Kidney (tissue), 14 donors: ENCODE results near the gene ARL11. TPM values are rescaled to one million over a fixed set of nuclear protein-coding genes. Genes with fewer than 3 reads are reported as not detected.
"Not testable (repeated sequence)": the region's sequence is repeated elsewhere in the genome, so short reads cannot be mapped to it uniquely, and the experiment has no call there.

ENCODE experiments used
- DNase-seq, 5 donors: peaks; one replicate each; pipeline ENCODE4 v3.0.0-alpha.2; 2013 to 2020
- FAIRE-seq: peaks from 2 replicates; lab custom pipeline; 2012; peaks lifted over from hg19 to GRCh38; lab: Jason Lieb, UNC
- H3K27ac ChIP-seq, 2 donors: one replicate each; pipeline ENCODE4 v1.7.0; 2013; ENCODE audit warnings: low read depth in 2 of 2, low read length in 2 of 2, inconsistent platforms in 1 of 2
- H3K27me3 ChIP-seq: one replicate; pipeline ENCODE4 v1.7.1; 2013; ENCODE audit warnings: low read length, inconsistent platforms; ENCODE audit not compliant: control insufficient read depth, insufficient read depth
- H3K36me3 ChIP-seq, 3 donors: one replicate each; pipeline versions ENCODE4 v1.7.0 to v1.7.1; 2013; ENCODE audit warnings: low read length in 3 of 3, control low read depth in 1 of 3, inconsistent platforms in 1 of 3; ENCODE audit not compliant: insufficient read depth in 3 of 3, control insufficient read depth in 2 of 3
- H3K4me1 ChIP-seq, 3 donors: one replicate each; pipeline versions ENCODE4 v1.7.0 to v1.7.1; 2013; ENCODE audit warnings: low read length in 3 of 3, inconsistent platforms in 1 of 3, low read depth in 1 of 3; ENCODE audit not compliant: control insufficient read depth in 2 of 3, insufficient read depth in 2 of 3
- H3K4me3 ChIP-seq, 3 donors: one replicate each; pipeline versions ENCODE4 v1.7.0 to v1.8.1; 2013; ENCODE audit warnings: low read length in 3 of 3, control low read depth in 1 of 3, inconsistent platforms in 1 of 3
- H3K9ac ChIP-seq, 3 donors: one replicate each; pipeline versions ENCODE4 v1.7.0 to v1.7.1; 2013; ENCODE audit warnings: low read length in 3 of 3, control low read depth in 1 of 3, inconsistent platforms in 1 of 3
- H3K9me3 ChIP-seq, 3 donors: one replicate each; pipeline versions ENCODE4 v1.7.0 to v1.7.1; 2013; ENCODE audit warnings: low read length in 3 of 3, control low read depth in 1 of 3, inconsistent platforms in 1 of 3; ENCODE audit not compliant: control insufficient read depth in 2 of 3, insufficient read depth in 1 of 3
- intact Hi-C: fragments of 100-400 bp; cut with DNase I; formaldehyde crosslinking; loops from one replicate; pipeline ENCODE4 v1.11.1; 2022
- polyA plus RNA-seq: library from polyadenylated mRNA; stranded (reverse); fragments of 350-450 nt; fragmentation: Illumina TruSeq; extraction: RNeasy Lipid Tissue Mini Kit (QIAGEN cat#74804); gene quantifications from one replicate; pipeline ENCODE4 v1.2.3, GENCODE V29; 2014; ENCODE audit warnings: low read depth, low replicate concordance; ENCODE audit not compliant: insufficient read depth
- total RNA-seq: library from RNA; stranded (reverse); fragmentation: NEBNext Ultra II Directional; extraction: Animal tissue kit (Norgen Biotek cat#: 25700); gene quantifications from one replicate; pipeline ENCODE4 v1.2.1, GENCODE V29; 2021
- TF ChIP-seq, protein P1 (sequence below): IDR thresholded peaks from 3 replicates; pipeline ENCODE4 v1.5.1; 2012; ENCODE audit warnings: mild to moderate bottlenecking, moderate library complexity, borderline replicate concordance; ENCODE audit not compliant: insufficient read depth; ENCODE audit errors: extremely low read depth
- donor health status: control.
- donor health status: control.
- donor health status: control.
- donor health status: control.
- donor health status: control.
- donor health status: DM: yes; HTN: yes; CAD: no.
- donor health status: Normal renal cell carcinoma (clear cell type).

Gene ARL11
- total and polyA plus RNA-seq, 2 donors from 2014 or later = 0.19 to 1.6 TPM

DNA sequence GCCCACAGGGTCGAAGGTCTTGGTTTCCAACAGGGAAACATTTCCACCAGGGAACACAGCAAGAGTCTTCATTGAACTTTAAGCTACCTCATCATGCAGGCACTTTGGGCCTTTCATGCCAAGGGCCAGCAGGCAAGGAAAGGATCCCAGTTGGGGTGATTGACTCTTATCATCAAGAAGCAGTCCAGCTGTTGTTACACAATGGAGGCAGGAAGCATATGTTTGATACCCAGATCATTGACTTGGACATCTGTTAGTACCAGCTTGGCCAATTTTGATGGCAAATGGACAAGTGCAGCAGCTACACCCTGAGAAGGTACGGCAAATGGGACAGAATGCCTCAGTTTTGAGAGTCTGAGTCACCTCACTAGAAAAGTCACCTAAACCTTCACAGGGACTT is 32.1 kb upstream of the ARL11 start:
- intact Hi-C loops = no loop called here
- H3K27ac ChIP-seq = no peak overlapping the region
- no peaks in the 10 kb centered on the region for H3K36me3 ChIP-seq
- DNase-seq (no peak), FAIRE-seq (no peak)
- H3K4me1 ChIP-seq = no peaks in the 10 kb centered on the region
- no peak overlapping the region for H3K4me3 ChIP-seq
- no peaks in the 10 kb centered on the region for H3K9me3 ChIP-seq
- no peaks in the 10 kb centered on the region for H3K27me3 ChIP-seq
- TF ChIP-seq, protein P1, sequence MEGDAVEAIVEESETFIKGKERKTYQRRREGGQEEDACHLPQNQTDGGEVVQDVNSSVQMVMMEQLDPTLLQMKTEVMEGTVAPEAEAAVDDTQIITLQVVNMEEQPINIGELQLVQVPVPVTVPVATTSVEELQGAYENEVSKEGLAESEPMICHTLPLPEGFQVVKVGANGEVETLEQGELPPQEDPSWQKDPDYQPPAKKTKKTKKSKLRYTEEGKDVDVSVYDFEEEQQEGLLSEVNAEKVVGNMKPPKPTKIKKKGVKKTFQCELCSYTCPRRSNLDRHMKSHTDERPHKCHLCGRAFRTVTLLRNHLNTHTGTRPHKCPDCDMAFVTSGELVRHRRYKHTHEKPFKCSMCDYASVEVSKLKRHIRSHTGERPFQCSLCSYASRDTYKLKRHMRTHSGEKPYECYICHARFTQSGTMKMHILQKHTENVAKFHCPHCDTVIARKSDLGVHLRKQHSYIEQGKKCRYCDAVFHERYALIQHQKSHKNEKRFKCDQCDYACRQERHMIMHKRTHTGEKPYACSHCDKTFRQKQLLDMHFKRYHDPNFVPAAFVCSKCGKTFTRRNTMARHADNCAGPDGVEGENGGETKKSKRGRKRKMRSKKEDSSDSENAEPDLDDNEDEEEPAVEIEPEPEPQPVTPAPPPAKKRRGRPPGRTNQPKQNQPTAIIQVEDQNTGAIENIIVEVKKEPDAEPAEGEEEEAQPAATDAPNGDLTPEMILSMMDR = no peak
- no peak overlapping the region for H3K9ac ChIP-seq

DNA sequence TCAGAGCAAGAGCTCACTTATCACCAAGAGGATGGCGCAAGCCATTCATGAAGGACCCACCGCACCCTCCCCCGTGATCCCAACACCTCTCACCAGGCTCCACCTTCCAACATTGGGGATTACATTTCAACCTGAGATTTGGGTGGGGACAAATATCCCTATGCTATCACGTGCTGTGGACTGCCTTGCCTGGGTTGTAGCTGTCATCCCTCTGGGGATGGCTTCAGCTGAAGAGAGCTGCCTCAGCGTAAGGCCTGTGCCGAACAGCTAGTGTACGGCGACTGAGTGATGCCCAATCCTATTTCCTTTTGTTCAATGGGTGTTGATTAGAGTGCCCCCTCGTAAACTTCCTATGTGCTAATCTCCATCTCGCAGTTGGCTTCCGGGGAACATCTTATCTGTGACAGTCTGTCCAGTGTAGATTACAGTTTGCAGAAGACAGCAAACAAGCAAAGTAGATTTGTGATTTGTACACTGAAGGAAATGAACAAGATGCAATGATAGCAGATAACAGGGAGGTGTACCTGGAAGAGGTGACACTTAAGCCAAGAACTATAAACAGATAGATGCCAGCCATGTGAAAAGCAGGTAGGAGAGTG is 31.2 kb upstream of the ARL11 start:
- Histone ChIP-seq H3K36me3 (no peaks in the 10 kb centered on the region), H3K4me1 (no peaks in the 10 kb centered on the region), H3K9ac (no peak overlapping the region), H3K27me3 (no peaks in the 10 kb centered on the region), H3K4me3 (no peak overlapping the region), H3K9me3 (no peaks in the 10 kb centered on the region), H3K27ac (no peak overlapping the region)
- DNase-seq (no peak), FAIRE-seq (no peak)
- TF ChIP-seq, protein P1 = no peak
- intact Hi-C loops = no loop called here

DNA sequence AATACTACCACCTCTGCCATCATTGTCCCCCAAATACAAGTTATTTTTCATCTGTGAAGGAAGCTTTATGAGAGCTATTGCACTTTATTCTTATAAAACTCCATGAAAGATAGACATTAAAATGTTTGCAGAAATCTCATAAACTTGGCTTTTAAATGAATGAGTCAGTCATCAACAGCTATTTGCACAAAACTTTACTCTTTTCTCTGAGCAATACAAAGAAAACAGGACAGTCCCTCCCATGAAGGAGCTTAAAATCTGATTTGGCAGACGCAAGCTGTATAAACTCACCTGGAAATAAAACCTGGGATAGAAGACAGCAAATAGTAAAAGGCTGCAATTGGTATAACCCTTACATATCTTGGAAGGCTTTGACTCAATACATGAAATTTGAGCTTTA is 26.3 kb upstream of the ARL11 start:
- H3K36me3 ChIP-seq = no peaks in the 10 kb centered on the region
- no peak for DNase-seq
- no peak overlapping the region for H3K27ac ChIP-seq
- no peak overlapping the region for H3K4me3 ChIP-seq
- TF ChIP-seq, protein P1 = no peak
- H3K9ac ChIP-seq = no peak overlapping the region
- intact Hi-C loops = no loop called here
- peaks cover 0 to 3% (median 0%) of the 10 kb centered on the region in 3 donors for H3K4me1 ChIP-seq
- no peaks in the 10 kb centered on the region for H3K9me3 ChIP-seq
- H3K27me3 ChIP-seq = no peaks in the 10 kb centered on the region
- no peak for FAIRE-seq

DNA sequence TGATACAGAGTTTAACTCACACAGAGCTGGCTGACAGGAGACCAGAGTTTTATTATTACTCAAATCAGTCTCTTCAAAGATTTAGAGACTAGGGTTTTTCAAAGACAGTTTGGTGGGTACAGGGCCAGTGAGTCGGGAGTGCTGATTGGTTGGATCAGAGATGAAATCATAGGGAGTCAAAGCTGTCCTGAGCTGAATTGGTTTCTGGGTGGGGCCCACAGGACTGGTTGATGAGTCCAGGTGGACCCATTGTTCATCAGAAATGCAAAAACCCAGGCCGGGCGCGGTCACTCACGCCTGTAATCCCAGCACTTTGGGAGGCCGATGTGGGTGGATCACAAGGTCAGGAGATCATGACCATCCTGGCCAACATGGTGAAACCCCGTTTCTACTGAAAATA is 25.7 kb upstream of the ARL11 start:
- intact Hi-C loops, H3K9ac ChIP-seq, H3K36me3 ChIP-seq, H3K4me3 ChIP-seq, H3K9me3 ChIP-seq, H3K27me3 ChIP-seq, H3K27ac ChIP-seq, FAIRE-seq, H3K4me1 ChIP-seq, DNase-seq: not testable (repeated sequence)
